Germinal center (tissue), 1 donor: ENCODE results near the gene DHCR7.
"Not testable (repeated sequence)": the region's sequence is repeated elsewhere in the genome, so short reads cannot be mapped to it uniquely, and the experiment has no call there.

Source experiments
- DNase-seq: peaks from one replicate; pipeline ENCODE4 v3.0.0; 2012; ENCODE audit warnings: mixed read lengths, low spot score

Gene DHCR7

DNA sequence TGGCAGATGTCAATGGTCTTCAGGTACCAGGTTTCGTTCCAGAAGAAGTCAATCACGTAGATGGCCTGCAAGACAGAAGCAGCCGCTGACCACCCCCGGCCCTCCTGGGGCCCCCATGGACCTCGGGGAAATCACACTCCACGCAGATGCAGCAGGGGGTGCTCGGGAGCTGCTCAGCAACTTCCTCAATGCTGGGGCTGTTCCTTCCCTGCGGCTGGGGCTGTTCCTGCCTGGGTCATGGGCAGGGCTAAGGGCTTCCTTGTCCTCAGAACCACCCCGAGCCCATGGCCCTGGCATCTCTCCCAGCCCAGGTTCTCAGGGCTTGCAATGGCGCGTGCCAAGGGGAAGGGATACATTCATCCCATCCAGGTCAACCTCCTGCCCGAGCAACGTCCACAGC is 10.3 kb downstream of the DHCR7 start:
- DNase-seq: no peak

DNA sequence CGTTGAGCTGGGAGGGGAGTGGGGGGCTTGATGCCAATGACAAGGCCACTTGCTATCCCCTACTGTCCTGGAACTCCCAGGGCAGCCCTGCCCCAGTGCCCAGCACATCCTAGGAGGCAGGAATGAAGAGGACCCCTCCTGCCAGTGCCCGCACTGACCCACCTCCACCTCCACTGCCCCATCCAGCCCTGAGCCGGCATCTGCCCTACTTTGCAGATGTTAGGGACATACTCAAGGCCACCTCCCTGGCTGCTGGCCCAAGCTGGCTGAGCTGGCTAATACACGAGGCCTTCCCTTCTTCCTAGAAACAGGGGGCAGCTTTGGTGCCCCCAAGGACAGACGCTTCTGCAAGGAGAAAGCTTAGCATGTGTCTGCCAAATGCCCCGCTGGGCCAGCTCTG is 10.8 kb downstream of the DHCR7 start:
- no peak for DNase-seq

DNA sequence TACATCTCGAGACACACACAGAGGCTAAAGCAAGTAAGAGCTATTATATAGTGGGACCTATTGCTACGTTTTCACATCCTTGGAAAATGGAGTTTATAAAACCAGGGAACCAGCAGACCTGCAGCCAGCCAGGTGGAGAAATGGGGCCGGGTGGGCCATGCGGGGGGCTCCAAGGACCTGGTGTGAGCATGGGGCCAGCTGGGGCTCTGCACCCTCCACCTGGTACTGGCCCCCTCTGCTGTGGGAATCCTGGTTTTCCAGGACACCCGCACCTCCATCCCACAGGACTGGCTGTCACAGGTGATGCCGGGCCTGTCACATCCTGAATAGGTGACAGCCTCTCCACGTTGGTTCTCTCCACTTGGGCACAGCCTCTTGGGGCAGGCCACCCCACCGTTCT is 11.3 kb downstream of the DHCR7 start:
- DNase-seq: no peak

DNA sequence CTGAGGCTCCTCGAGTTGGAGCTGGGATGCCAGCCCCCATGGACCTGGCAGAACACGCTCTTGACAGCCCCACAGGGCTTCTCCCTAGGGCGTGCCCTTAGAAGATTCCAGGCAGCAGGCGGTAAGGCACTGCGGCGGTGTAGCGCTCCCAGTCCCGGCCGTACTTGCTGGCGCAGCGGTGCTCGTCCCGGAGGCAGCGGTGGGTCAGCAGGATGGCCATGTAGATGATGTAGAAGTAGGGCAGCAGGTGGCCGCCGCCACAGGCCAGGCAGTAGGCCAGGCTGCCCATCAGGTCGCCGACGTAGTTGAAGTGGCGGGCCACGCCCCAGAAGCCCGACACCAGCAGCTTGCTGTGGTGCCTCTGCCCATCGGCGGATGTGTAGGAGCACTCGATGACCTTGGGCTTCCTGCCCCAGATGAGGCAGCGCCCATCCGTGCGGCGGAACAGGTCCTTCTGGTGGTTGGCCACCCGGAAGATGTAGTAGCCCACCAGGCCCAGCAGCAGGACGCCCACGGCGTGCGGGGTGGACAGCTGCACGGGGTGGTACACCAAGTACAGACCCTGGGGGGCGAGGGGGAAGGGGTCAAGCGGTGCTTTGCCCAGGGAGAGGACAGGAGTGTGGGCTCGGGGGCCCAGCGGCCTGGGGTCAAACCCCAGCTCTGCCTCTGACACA is 12.8 kb downstream of the DHCR7 start:
- DNase-seq: no peak

DNA sequence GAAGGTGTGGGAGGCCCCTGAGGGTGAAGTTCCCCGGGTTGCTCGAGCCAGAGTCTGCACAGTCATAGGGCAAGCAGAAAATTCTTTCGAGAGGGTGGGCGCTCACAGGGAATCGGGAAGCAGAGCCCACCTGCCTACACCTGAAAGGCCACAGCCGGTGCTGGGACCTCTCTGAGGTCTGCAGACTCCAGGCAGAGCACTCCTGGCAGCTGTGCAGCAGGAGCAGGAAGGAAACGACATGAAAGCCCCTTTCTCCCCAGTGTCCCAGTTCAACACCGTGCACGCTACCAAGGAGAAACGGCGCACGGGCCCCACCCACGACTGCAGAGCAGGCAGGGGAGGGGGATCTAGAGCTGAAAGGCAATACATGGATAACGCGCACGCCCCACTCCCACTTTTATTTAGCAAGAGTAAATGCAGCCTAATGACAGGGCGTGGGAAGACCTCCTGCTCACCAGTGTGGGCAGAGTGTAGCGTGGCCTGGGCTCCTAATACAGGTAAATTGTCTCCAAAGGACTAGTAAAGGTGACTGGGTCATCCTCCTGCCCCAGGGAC is 13.5 kb downstream of the DHCR7 start:
- DNase-seq: no peak

DNA sequence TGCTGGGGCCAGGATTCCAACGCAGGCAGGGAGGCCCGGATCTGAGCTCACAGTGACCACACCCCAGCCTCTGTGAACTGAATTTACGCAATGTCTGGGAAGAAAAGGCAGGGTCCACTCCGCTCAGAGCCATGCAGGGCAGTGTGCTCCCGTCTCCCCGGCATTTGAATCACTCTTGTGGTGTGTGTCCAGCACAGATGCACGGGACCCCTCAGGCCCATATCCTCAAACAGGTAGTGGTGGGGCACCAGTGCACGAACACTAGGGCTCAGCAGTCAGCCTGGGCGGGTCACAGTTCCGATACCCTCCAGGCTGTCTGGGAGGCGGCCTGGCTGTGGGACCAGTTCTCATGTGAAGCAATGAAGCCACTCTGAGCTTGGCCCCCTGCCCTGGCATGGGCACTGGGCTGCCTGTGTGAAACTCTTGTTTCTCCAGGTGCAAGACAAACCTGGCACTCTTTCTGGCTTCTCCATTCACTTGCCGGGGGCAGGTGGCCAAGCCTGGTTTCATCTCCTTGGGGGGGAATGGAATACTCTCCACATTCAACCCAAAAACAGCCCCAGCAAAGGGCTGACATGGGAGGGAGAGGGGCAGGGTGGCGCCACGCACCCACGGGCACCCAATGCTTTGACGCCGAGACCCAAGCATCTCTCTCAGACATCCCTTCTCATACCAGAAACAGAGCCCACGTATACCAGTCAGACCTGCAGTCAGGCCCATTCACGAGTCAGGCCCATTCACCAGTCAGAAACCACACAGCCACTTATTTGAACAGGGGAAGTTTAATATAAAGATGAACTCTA is 14.3 kb downstream of the DHCR7 start:
- no peak for DNase-seq

DNA sequence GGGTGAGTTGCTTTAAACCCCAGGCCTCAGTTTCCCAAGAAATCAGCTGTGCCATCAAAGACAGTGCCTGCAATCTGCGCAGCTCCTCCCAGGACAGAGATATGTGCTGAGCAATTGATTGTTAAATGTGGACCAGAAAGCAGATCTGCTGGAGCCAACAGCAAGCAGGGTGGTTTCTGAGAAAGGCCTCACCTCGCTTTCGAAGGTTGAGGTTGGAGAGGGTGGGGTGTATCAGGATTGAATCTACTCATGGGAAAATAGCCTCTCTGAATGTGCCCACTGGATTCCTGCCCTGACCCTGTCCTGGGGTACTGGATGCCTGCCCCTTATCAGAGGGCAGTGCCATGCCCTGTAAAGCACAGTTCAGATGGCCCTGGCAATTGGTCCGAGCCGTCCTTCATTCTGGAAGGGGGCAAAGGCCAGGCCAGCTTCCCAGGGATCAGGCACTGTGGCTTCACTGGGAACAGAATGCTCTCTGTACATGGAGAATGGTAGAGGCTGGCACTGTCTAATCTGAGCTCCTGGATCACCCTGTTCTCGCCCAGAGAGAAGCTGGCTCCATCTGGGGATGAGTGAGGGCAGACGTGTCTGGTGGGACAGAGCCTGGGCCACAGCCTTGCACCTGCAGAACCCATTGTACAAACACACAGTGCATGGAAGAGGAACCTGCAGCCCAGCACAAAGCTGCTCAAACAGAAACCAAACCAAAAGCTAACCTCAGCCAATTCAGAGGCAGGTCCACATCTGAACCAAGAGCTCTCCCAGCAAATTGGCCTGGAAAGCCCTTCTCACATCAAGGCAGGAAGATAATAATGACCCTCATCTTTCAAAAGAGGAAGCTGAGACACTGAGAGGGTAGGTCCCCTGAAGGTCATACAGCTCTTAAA is 15.2 kb downstream of the DHCR7 start:
- DNase-seq: no peak

DNA sequence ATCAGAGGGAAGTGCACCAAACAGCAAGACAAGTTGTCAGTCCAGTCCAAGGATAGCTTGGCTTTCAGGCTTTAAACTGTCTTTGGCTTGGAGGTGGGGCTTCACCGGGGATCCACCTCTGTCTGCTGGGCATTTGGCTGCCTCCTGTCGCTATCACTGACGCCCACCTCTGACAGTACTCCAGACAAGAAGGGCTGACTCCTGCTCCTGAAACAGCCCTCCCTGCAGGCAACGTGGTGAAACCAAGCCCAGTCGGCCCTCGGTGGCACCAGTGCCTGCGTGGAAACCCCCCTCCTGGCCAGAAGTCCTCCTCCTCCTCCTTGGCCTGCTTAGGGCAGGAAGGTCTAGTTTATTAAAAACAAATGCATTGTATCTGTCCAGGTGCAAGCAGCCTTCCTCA is 16.9 kb downstream of the DHCR7 start:
- no peak for DNase-seq

DNA sequence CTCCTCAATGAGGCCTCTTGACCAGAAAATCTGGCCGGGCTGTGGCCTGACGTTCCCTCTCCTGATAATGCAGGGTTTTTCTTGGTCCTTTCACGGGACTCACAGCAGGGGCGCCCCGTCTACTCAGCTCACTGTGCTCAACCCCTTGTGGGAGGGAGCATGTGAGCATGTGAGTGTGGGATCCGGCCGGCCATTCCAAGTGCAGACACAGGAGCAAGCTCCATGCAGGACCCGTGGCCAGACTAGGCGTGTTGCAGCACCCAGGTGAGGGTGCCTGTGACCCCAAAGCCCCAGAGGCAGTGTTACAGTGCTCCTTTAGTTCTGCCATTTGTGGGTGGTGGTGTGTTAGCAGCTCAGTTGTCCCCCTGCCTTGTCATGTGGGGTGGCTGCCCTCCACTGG is 18.0 kb downstream of the DHCR7 start:
- DNase-seq: no peak

DNA sequence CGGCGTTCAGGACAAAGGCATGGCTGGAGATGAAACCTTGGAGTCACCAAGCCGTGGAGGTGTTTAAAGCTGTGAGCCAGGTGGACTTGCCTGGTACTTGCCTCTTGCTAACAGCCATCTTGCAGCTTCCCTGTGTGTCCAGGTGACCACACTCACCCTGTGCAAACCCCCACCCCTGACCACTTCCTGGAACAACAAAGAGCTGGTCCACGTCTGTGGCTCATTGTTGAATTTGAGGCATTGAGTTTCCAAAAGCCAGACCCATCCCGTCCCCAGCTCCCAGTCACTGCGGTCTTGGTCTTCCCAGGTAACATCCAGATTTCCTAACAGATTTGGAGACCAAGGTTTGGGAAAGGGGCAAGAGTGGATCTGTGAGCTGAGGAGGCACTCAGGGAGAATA is 18.5 kb downstream of the DHCR7 start:
- no peak for DNase-seq

DNA sequence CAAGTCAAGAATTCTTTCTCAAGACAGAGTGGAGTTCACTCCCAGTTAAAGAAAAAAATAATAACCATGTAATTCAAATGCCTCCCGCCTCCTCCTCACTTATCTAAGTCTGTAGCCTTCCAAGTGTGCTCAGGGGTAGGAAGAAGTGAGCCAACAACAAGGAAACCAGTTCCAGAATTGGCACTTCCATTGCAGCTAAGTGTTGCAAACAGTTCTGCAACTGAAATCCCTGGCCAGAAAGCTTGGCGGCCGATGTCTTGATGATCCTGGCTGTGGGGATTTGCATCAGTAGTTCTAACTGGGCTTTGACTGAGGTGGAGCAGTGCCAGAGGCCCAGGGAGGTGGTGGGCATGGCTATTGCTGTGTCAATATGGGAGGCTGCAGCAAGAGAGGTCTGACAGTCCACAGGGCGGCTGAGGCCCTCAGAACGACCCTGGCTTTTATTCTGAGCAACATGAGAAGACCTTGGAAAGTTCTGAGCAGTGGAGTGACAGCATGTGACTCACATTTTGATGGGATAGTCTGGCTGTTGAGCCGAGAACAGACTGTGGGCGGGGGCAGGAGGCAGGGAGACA is 19.2 kb downstream of the DHCR7 start:
- no peak for DNase-seq

DNA sequence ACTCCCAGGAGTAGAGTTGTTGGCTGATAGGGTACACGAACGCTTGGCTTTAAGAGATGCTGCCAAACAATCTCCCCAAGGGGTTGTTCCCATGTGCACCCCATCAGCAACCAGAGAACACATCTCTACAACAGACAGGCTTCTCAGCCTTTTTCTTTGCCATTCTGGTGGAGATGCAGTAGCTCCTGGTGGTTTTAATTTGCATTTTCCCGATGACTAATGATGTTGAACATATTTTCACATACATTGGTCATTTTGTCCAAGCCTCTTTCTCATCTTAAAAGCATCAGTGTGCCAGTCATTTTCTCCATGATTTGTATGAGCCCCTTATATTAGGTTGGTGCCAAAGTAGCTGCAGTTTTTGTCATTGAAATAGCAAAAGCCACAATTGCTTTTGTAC is 21.8 kb downstream of the DHCR7 start:
- no peak for DNase-seq

DNA sequence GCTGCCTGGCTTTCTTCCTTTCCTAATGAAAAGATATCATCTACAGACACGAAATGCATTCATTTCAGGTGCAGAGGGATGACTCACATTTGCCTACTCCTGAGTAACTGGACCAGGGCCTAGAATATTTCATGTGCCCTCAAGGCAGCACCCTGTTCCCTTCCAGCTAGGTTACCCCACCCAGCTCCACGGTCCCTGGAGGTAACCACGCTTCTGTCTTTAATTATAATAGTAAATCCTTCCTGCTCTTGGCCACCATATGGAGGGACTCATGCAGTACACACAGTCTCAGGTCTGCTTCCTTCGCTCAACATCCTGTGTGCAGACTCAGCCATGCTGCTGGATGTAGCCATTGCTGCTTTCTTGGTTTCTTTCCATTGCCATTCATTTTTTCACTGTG is 22.3 kb downstream of the DHCR7 start:
- DNase-seq: no peak

DNA sequence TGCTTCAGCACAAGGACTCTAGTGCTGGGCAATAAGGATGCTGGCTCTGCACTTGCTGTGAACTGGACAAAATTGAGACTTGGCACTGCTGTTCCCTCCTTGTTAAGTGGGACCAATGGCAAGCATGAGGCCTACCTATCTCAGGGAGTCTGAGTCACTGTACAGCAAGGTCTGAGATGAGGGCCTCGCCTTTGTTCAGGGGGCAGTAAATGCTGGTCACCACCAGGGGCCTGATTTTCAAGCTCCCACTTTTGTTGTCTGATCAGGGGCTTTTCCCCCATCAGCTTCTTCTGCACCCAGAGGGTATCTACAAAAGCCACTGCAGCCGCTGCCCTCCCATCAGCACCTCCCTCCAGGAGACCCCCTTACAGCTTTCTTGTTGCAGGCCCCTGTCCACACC is 22.8 kb downstream of the DHCR7 start:
- no peak for DNase-seq

DNA sequence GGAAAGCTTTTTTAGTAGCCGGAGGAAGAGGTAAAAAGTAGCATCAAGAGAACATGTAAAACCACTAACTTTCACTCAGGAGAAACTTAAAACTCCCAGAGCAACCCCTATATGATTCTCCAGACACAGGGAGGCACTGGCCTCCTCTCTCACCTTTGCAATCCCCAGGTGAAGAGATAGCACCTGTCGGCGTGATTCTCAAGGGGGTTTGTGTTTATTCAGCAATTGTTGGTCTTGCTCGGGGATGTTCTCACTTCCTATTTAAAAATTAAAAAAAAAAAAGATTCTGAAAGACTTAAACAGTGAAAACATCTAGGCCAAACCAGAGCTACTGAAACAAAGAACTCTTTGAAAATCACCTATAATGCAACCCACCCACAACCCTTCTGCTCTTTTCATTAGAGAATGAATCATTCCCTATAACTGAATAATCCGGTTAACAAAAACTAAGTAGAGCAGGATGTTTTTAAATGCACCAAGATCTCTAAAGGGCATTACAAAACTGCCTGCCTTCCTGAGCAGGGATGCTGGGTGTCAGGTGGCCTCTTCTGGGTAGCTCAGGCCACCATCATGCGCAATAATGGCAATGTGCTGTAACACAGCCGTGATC is 24.9 kb downstream of the DHCR7 start:
- DNase-seq: no peak

DNA sequence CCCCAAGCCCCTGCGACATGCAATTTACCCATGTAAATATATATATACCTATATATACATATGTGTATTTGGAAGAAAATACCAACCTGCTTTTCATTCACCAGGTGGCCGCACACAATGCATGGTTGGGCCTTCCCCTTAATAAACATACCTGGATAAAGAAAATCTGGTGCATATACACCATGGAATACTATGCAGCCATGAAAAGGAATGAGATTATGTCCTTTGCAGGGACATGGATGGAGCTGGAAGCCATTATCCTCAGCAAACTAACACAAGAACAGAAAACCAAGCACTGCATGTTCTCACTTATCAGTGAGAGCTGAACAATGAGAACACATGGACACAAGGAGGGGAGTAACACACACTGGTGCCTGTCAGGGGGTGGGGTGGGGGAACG is 25.9 kb downstream of the DHCR7 start:
- DNase-seq: not testable (repeated sequence)

DNA sequence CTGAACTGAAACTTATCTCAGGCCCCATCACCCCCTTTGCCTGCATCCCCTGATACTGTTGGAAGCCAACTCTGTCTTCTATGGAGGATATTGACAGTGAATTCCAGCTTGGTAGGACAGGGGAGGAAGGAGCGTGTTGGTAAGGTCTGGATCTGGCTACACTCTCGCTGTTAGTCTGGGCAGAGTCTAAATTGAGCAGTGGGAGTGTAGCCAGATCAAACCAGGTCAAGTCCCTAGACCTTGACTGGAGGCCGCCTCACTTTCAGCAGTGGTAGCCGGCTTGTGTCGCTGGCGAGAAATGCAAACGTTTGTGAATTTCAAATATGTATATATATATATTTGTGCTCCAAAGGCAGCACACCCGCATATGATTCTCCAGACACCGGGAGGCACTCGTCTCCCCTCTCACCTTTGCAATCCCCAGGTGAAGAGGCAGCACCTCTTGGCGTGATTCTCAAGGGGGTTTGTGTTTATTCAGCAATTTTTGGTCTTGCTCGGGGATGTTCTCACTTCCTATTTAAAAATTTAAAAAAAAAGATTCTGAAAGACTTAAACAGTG is 26.7 kb downstream of the DHCR7 start:
- no peak for DNase-seq

DNA sequence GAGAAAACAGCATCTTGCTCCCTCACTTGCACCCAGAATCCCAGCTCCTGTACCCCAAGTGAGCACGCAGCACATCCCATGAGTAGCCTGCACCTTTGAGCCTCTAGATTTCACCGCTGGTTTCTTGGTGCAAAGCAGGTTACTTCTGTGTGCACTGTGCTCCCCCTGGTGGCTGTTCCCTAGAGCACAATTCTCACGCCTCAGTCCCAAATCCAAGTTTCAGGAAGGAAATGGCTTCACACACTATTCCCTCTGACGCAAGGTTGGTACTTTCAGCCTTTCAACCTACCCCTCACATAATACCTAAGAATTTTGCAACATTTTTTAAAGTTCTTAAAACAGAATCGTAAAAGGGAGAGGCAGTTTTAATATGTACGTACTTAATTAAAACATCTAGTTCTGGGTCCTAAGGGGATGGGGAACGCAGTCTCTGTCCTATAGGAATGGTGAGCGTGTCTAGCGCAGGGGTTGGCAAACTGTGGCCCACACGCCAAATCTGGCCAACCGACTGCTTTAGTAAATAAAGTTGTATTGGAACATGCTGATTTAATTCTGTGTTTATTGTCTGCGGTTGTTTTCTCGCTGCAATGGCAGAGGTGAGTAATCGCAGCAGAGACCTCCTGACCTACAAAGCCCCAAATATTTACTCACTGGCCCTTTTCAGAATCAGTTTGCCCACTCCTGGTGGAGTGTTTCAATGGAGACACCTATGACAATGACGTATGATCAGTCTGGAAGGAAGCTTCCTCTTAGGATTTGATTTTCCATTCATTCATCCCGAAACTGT is 27.5 kb downstream of the DHCR7 start:
- DNase-seq: peak; percentile 38

DNA sequence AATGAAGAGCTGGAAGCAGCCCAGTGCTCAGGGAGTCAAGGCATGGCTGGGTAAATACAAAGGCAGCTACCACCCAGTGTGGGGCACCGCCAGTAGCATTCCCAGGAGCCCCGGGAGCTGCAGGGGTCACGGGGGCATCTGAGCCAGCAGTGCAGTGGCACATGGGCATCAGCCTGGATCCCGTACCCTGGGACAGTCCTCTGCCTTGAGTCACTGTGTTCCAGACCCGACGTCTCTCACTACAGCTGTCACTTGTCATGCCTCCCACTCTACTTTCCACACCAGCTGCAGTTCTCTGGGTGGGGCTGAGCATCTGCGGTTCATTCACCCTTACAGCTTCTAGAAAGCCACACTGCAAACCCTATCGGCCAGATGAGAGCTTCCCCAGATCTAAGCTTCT is 29.6 kb downstream of the DHCR7 start:
- DNase-seq: no peak

DNA sequence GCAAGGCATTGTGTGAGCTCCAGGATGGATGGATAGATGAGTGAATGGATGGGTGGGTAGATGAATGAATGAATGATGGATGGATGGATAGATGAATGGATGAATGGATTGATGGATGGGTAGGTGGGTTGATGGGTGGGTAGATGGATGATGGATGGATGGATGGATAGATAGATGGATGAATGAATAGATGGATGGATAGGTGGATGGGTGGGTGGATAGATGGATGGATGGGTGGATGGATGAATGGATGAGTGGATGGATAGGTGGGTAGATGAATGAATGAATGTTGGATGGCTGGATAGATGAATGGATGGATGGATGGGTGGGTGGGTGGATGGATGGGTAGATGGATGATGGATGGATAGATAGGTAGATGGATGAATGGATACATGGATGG is 33.5 kb downstream of the DHCR7 start:
- DNase-seq: no peak
